Common myeloid progenitor, CD34-positive (primary cell): ENCODE measurements around the gene ZFYVE27.

Experiments used
- CTCF ChIA-PET: fragments of 350-600 bp; sonication (Branson Sonifier 250); formaldehyde crosslinking; loops from one replicate; lab custom pipeline; 2021; ENCODE audit warnings: antibody characterized with exemption; lab: Charles Lee
- POLR2A ChIA-PET: fragments of 350-600 bp; sonication (Branson Sonifier 250); formaldehyde crosslinking; loops from one replicate; lab custom pipeline; 2021; ENCODE audit warnings: antibody characterized with exemption; lab: Charles Lee
- DNase-seq, 3 donors: peaks; one replicate each; pipeline versions ENCODE4 v3.0.0 to v3.0.0-alpha.2; 2013
- H3K27ac ChIP-seq, 2 experiments: 1 replicate in 1 of 2; 2 replicates in 1 of 2; pipeline ENCODE4 v1.7.0; 2013; ENCODE audit warnings: inconsistent platforms in 2 of 2, low read length in 2 of 2, mild to moderate bottlenecking in 2 of 2, low read depth in 1 of 2, moderate library complexity in 1 of 2; ENCODE audit not compliant: severe bottlenecking in 2 of 2, insufficient read depth in 1 of 2, poor library complexity in 1 of 2
- H3K27me3 ChIP-seq, 5 experiments: replicated peaks in 2 of 5; 1 replicate in 3 of 5; 2 replicates in 2 of 5; pipeline versions ENCODE4 v1.6.1 to v1.7.0; 2013; ENCODE audit warnings: low read length in 4 of 5, mild to moderate bottlenecking in 2 of 5, moderate library complexity in 2 of 5, inconsistent platforms in 1 of 5; ENCODE audit not compliant: insufficient read depth in 5 of 5, control insufficient read depth in 4 of 5
- H3K36me3 ChIP-seq, 4 experiments: 1 replicate in 2 of 4; 2 replicates in 2 of 4; pipeline versions ENCODE4 v1.6.1 to v1.7.0; 2013; ENCODE audit warnings: low read length in 3 of 4, control low read depth in 1 of 4, mild to moderate bottlenecking in 1 of 4; ENCODE audit not compliant: control insufficient read depth in 4 of 4, insufficient read depth in 4 of 4
- H3K4me1 ChIP-seq, 4 experiments: 1 replicate in 3 of 4; 2 replicates in 1 of 4; pipeline versions ENCODE4 v1.6.1 to v1.7.1; 2013; ENCODE audit warnings: low read length in 3 of 4, mild to moderate bottlenecking in 3 of 4, control low read depth in 1 of 4, inconsistent platforms in 1 of 4, moderate library complexity in 1 of 4; ENCODE audit not compliant: control insufficient read depth in 4 of 4, insufficient read depth in 4 of 4; ENCODE audit errors: control extremely low read depth in 1 of 4
- H3K4me3 ChIP-seq, 7 experiments: 1 replicate in 4 of 7; 2 replicates in 3 of 7; pipeline versions ENCODE4 v1.5.1 to v1.7.0; 2013; ENCODE audit warnings: mild to moderate bottlenecking in 7 of 7, low read length in 6 of 7, moderate library complexity in 6 of 7, inconsistent platforms in 2 of 7, low read depth in 2 of 7, control low read depth in 1 of 7; ENCODE audit not compliant: insufficient read depth in 4 of 7, control insufficient read depth in 1 of 7; ENCODE audit errors: extremely low read depth in 1 of 7
- H3K9me3 ChIP-seq, 5 experiments: 1 replicate in 4 of 5; 2 replicates in 1 of 5; pipeline versions ENCODE4 v1.6.1 to v1.7.1; 2013; ENCODE audit warnings: low read length in 4 of 5, mild to moderate bottlenecking in 2 of 5, inconsistent platforms in 1 of 5, low read depth in 1 of 5, moderate library complexity in 1 of 5; ENCODE audit not compliant: control insufficient read depth in 4 of 5, insufficient read depth in 2 of 5; ENCODE audit errors: control extremely low read depth in 1 of 5
- WGBS: methylation state at CpG from one replicate; pipeline ENCODE4 v1.1.5; 2013; ENCODE audit not compliant: insufficient coverage; 5-methylcytosine and 5-hydroxymethylcytosine counted together

The ZFYVE27 gene

GRCh38 chr10:97762056-97762455 lies 25.1 kb downstream of the ZFYVE27 start:
- WGBS, result 88% methylated on average over 9 of the region's 10 CpGs
- CTCF ChIA-PET, result interaction anchor here (1.2 to 7.3 kb wide), 3 partner anchors 8 to 108 kb away, joined by 4 to 62 read pairs (median 4); no protein-coding TSS in a partner anchor
- Histone ChIP-seq H3K4me3 (no peak overlapping the region), H3K4me1 (no peaks in the 10 kb centered on the region), H3K36me3 (peaks cover 9 to 41% (median 23%) of the 10 kb centered on the region in 4 experiments), H3K27me3 (no peaks in the 10 kb centered on the region), H3K9me3 (no peaks in the 10 kb centered on the region), H3K27ac (no peak overlapping the region)
- DNase-seq, result no peak
- POLR2A ChIA-PET, result interaction anchor here (0.6 kb wide), 1 partner anchor 689 kb away, joined by 4 read pairs; no protein-coding TSS in a partner anchor

- no peak overlapping the region for H3K27ac ChIP-seq
Measured at GRCh38 chr10:97762816-97763215, 25.9 kb downstream of the ZFYVE27 start.

GRCh38 chr10:97763411-97763810 lies 26.5 kb downstream of the ZFYVE27 start:
- whole genome bisulfite sequencing, result 92% methylated on average over 1 of the region's 2 CpGs
- CTCF ChIA-PET, result interaction anchor here (1.2 to 7.3 kb wide), 3 partner anchors 9 to 106 kb away, joined by 3 to 62 read pairs (median 4); no protein-coding TSS in a partner anchor
- DNase-seq, result no peak
- Histone ChIP-seq H3K9me3 (no peaks in the 10 kb centered on the region), H3K4me1 (peaks cover 0 to 3% (median 0%) of the 10 kb centered on the region in 4 experiments), H3K36me3 (peaks cover 6 to 33% (median 20%) of the 10 kb centered on the region in 4 experiments), H3K27ac (no peak overlapping the region), H3K27me3 (no peaks in the 10 kb centered on the region), H3K4me3 (no peak overlapping the region)
- POLR2A ChIA-PET, result no interaction called here

More at GRCh38 chr10:97762816-97763215, 25.9 kb downstream of the ZFYVE27 start:
- POLR2A ChIA-PET, result no interaction called here
- Histone ChIP-seq H3K4me1 (no peaks in the 10 kb centered on the region), H3K9me3 (no peaks in the 10 kb centered on the region), H3K36me3 (peaks cover 6 to 34% (median 20%) of the 10 kb centered on the region in 4 experiments), H3K4me3 (no peak overlapping the region), H3K27me3 (no peaks in the 10 kb centered on the region)
- CTCF ChIA-PET, result interaction anchor here (1.2 to 7.3 kb wide), 3 partner anchors 9 to 107 kb away, joined by 3 to 62 read pairs (median 4); no protein-coding TSS in a partner anchor
- DNase-seq, result no peak
- WGBS, result 88% methylated on average over 3 of the region's 5 CpGs

- Histone ChIP-seq H3K36me3 (peaks cover 6 to 32% (median 19%) of the 10 kb centered on the region in 4 experiments), H3K4me3 (no peak overlapping the region), H3K4me1 (peaks cover 0 to 8% (median under 1%) of the 10 kb centered on the region in 4 experiments), H3K27ac (no peak overlapping the region), H3K27me3 (peaks cover 0 to 2% (median 0%) of the 10 kb centered on the region in 5 experiments), H3K9me3 (no peaks in the 10 kb centered on the region)
- POLR2A ChIA-PET, result no interaction called here
- WGBS, result 100% methylated on average over 3 of the region's 3 CpGs
- no peak for DNase-seq
- CTCF ChIA-PET, result interaction anchor here (7.3 kb wide), 1 partner anchor 106 kb away, joined by 62 read pairs; no protein-coding TSS in a partner anchor
Measured at GRCh38 chr10:97763947-97764346, 27.0 kb downstream of the ZFYVE27 start.

DNA sequence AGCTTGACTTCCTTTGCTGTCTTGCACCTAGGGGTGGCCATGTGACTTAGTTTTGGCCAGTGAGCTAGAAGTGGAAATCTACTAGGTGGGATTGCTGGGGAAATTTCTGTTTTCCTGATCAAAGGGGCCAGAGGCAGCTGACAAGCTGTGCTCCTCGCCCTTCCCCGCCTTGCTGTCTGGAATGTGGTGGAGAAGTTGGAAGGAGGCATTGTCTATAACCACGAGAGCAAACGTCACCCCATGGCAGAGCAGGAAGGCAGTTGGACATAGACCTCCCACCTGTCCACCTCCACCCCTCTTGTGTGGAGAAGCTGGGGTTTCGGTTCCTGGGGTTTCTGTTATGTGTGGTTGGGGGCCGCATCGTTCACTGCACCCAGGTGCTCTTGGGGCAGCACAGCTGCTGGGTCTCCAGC lies 27.6 kb downstream of the ZFYVE27 start:
- H3K4me3 ChIP-seq, result no peak overlapping the region
- CTCF ChIA-PET, result interaction anchor here (0.6 to 7.3 kb wide), 3 partner anchors 18 to 105 kb away, joined by 3 to 62 read pairs (median 3); no protein-coding TSS in a partner anchor
- POLR2A ChIA-PET, result no interaction called here
- peaks cover 6 to 26% (median 16%) of the 10 kb centered on the region in 4 experiments for H3K36me3 ChIP-seq
- no peak overlapping the region for H3K27ac ChIP-seq
- H3K9me3 ChIP-seq, result no peaks in the 10 kb centered on the region
- peaks cover 0 to 10% (median under 1%) of the 10 kb centered on the region in 4 experiments for H3K4me1 ChIP-seq
- no peak for DNase-seq
- 100% methylated on average over 2 of the region's 7 CpGs for WGBS
- H3K27me3 ChIP-seq, result peaks cover 0 to 8% (median 3%) of the 10 kb centered on the region in 5 experiments

- Histone ChIP-seq H3K4me3 (no peak overlapping the region), H3K27me3 (peaks cover 0 to 14% (median 7%) of the 10 kb centered on the region in 5 experiments), H3K9me3 (no peaks in the 10 kb centered on the region), H3K27ac (no peak overlapping the region), H3K36me3 (peaks cover 2 to 20% (median 10%) of the 10 kb centered on the region in 4 experiments), H3K4me1 (peaks cover 0 to 10% (median under 1%) of the 10 kb centered on the region in 4 experiments)
- POLR2A ChIA-PET, result no interaction called here
- no peak for DNase-seq
- CTCF ChIA-PET, result interaction anchor here (0.7 to 7.3 kb wide), 3 partner anchors 8 to 104 kb away, joined by 3 to 62 read pairs (median 3); no protein-coding TSS in a partner anchor
- 97% methylated on average over 15 of the region's 15 CpGs for WGBS
Measured at GRCh38 chr10:97765201-97765600, 28.3 kb downstream of the ZFYVE27 start.
